Glutamatergic neuron (in vitro differentiated cells): ENCODE data around the gene QKI. TPM values are rescaled to one million over a fixed set of nuclear protein-coding genes. Genes with fewer than 3 reads are reported as not detected.

ENCODE experiments used
- DNase-seq: peaks from one replicate; pipeline ENCODE4 v3.0.0; 2022
- H3K27ac Mint-ChIP-seq: one replicate; pipeline ENCODE4 v1.8.0; 2020; ENCODE audit warnings: mild to moderate bottlenecking, mixed read lengths, inconsistent platforms; ENCODE audit not compliant: unreplicated experiment
- H3K27me3 Mint-ChIP-seq: one replicate; pipeline ENCODE4 v1.8.0; 2020; ENCODE audit warnings: mild to moderate bottlenecking, moderate library complexity, mixed read lengths, inconsistent platforms; ENCODE audit not compliant: unreplicated experiment
- H3K36me3 Mint-ChIP-seq: one replicate; pipeline ENCODE4 v1.8.0; 2020; ENCODE audit warnings: mild to moderate bottlenecking, mixed read lengths, inconsistent platforms; ENCODE audit not compliant: unreplicated experiment
- H3K4me1 Mint-ChIP-seq: one replicate; pipeline ENCODE4 v1.8.0; 2020; ENCODE audit warnings: mild to moderate bottlenecking, low read depth, mixed read lengths, inconsistent platforms; ENCODE audit not compliant: unreplicated experiment
- H3K4me3 Mint-ChIP-seq: one replicate; pipeline ENCODE4 v1.8.0; 2020; ENCODE audit warnings: mild to moderate bottlenecking, mixed read lengths, inconsistent platforms; ENCODE audit not compliant: unreplicated experiment
- H3K9me3 Mint-ChIP-seq: one replicate; pipeline ENCODE4 v1.8.0; 2020; ENCODE audit warnings: mild to moderate bottlenecking, moderate library complexity, mixed read lengths, inconsistent platforms; ENCODE audit not compliant: unreplicated experiment
- total RNA-seq: library from RNA; stranded (reverse); fragmentation: NEBNext Ultra II Directional; extraction: Animal tissue kit (Norgen Biotek cat#: 25700); gene quantifications from one replicate; pipeline ENCODE4 v1.2.1, GENCODE V29; 2021; ENCODE audit not compliant: unreplicated experiment
- TF ChIP-seq, protein P1 (sequence below): fragments of 200-600 bp; sonication (generic); IDR thresholded peaks from one replicate; pipeline ENCODE4 v1.5.0; 2021; ENCODE audit not compliant: partially characterized antibody, unreplicated experiment

Gene QKI
- total RNA-seq, 1 donor from 2014 or later, result 50.5 TPM

DNA sequence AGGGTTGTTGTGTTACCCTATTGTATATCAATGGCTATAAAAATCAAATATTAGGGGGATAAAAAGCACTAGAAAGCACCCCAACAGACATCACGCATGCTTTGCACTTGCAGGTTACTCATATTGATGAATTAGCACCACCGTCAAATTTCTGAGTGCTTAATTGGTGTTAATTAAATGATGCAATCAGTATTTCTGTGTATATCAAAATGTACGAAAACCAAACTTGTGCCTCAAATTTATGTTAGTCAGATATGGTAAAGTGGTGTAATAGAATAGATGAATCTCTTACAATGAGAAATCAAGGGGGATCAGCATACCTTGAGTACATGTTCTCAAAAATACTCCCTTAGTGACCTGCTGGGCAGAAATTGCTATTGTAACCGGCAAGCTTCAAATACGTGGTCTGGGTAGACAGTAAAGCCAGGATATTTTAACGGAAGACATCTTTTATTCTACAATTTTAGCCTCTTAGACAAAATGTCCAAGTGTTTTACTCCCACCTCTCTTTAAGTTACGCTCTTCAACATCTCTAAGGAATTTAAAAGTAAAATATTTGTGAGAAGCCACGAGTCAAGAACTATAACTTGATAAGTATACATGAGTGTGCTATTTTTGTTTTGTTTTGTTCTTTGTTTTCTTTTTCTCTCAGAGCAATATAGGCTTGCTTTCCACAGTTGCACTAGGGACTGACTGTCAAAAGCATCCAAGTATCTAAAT lies 166.0 kb downstream of the QKI start:
- H3K27ac Mint-ChIP-seq, result no peak overlapping the region
- no peak for DNase-seq
- no peak overlapping the region for H3K4me3 Mint-ChIP-seq
- H3K27me3 Mint-ChIP-seq, result peaks cover 1% of the 10 kb centered on the region
- TF ChIP-seq, protein P1, sequence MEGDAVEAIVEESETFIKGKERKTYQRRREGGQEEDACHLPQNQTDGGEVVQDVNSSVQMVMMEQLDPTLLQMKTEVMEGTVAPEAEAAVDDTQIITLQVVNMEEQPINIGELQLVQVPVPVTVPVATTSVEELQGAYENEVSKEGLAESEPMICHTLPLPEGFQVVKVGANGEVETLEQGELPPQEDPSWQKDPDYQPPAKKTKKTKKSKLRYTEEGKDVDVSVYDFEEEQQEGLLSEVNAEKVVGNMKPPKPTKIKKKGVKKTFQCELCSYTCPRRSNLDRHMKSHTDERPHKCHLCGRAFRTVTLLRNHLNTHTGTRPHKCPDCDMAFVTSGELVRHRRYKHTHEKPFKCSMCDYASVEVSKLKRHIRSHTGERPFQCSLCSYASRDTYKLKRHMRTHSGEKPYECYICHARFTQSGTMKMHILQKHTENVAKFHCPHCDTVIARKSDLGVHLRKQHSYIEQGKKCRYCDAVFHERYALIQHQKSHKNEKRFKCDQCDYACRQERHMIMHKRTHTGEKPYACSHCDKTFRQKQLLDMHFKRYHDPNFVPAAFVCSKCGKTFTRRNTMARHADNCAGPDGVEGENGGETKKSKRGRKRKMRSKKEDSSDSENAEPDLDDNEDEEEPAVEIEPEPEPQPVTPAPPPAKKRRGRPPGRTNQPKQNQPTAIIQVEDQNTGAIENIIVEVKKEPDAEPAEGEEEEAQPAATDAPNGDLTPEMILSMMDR, result no peak
- peaks cover 22% of the 10 kb centered on the region for H3K4me1 Mint-ChIP-seq
- H3K9me3 Mint-ChIP-seq, result peaks cover 2% of the 10 kb centered on the region
- no peaks in the 10 kb centered on the region for H3K36me3 Mint-ChIP-seq

DNA sequence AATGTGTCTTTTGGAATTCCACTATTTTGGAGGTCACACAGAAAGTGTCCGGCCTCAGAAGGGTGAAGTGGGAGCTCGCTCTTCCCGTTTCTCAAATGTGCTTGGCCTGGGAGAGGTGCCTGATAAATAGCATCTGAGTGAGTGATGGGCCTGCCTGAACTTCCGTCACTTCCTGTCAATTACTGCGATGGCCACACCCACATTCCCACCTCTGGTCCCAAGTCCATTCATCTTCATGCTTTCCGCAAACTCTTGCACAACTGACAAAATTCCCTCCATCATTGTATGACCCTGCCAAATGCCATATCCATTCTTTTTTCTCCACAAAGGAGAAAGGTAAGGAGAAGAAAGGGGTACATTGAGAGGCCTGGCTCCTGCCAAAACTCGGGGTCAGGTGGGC lies 169.0 kb downstream of the QKI start:
- no peak overlapping the region for H3K27ac Mint-ChIP-seq
- no peaks in the 10 kb centered on the region for H3K36me3 Mint-ChIP-seq
- no peaks in the 10 kb centered on the region for H3K27me3 Mint-ChIP-seq
- no peak for DNase-seq
- H3K9me3 Mint-ChIP-seq, result peaks cover 2% of the 10 kb centered on the region
- H3K4me1 Mint-ChIP-seq, result peaks cover 19% of the 10 kb centered on the region
- TF ChIP-seq, protein P1, result no peak
- H3K4me3 Mint-ChIP-seq, result no peak overlapping the region

DNA sequence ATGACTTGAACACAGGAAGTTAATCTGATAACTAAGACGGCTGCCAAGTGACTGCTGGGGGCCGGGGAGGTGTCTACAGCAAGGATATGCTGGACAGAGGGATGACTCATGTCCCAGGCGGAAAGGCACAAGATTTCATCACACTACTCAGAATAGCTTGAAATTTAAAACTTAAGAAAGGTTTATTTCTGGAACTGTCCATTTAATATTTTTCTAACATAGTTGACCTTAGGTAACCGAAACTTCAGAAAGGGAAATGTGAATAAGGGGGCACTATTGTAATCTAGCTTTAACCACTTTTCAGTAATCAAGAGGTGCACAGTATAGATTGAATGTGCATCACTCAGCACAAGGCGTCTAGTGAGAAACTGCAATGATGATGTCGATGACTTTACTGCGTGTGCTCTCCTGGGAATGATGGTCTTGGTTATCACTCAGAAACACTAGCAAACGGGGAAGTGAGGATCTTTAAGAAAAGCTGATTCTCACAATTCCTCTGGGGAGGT lies 171.5 kb downstream of the QKI start:
- H3K4me3 Mint-ChIP-seq, result no peak overlapping the region
- no peaks in the 10 kb centered on the region for H3K27me3 Mint-ChIP-seq
- H3K9me3 Mint-ChIP-seq, result peaks cover 2% of the 10 kb centered on the region
- H3K27ac Mint-ChIP-seq, result peak overlapping the region; percentile 8
- no peaks in the 10 kb centered on the region for H3K36me3 Mint-ChIP-seq
- peaks cover 3% of the 10 kb centered on the region for H3K4me1 Mint-ChIP-seq
- DNase-seq, result no peak
- TF ChIP-seq, protein P1, result no peak

DNA sequence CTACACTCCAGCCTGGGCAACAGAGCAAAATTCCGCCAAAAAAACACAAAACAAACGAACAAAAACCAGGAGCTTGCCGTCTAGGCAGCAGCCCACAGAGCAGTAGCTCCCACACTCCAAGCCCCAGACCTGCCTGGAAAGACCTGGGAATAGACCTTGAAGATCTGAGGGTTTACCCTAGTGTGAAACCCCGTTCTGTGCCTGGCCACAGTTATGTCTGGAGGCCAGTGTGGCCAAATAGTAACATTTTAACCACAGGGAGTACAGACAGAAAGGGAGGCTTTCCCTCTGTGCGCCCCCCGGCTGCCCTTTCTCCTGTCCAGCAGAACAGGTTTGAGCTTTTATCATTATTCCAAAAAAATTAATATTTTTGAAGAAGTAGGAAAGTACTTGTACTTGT lies 172.4 kb downstream of the QKI start:
- peaks cover 4% of the 10 kb centered on the region for H3K9me3 Mint-ChIP-seq
- H3K27me3 Mint-ChIP-seq, result peaks cover 2% of the 10 kb centered on the region
- H3K4me3 Mint-ChIP-seq, result no peak overlapping the region

More for the DNA sequence above, 172.4 kb downstream of the QKI start:
- peaks cover under 1% of the 10 kb centered on the region for H3K36me3 Mint-ChIP-seq
- peaks cover 3% of the 10 kb centered on the region for H3K4me1 Mint-ChIP-seq
- no peak for DNase-seq
- TF ChIP-seq, protein P1, result no peak
- H3K27ac Mint-ChIP-seq, result no peak overlapping the region
